Breast epithelium (tissue), 3 donors: Measurements from ENCODE around the gene FAM180B.

Experiments used
- CTCF ChIP-seq, 3 donors: fragments of 450-650 bp; IDR thresholded peaks; one replicate each; pipeline ENCODE4 v1.5.1; 2016 to 2017; ENCODE audit warnings: antibody characterized with exemption in 3 of 3, mild to moderate bottlenecking in 3 of 3, moderate library complexity in 3 of 3
- POLR2A ChIP-seq: fragments of 450-650 bp; IDR thresholded peaks from one replicate; pipeline ENCODE4 v1.6.1; 2016; ENCODE audit warnings: antibody characterized with exemption, mild to moderate bottlenecking, moderate library complexity
- POLR2AphosphoS5 ChIP-seq, 3 donors: sonication (generic); formaldehyde crosslinking; IDR thresholded peaks; one replicate each; pipeline ENCODE4 v1.6.1; 2017; ENCODE audit warnings: antibody characterized with exemption in 3 of 3

- TF ChIP-seq POLR2A (no peak), CTCF (IDR thresholded peaks at IDR 0.05) (no peak), POLR2AphosphoS5 (IDR thresholded peaks at IDR 0.05) (no peak)
These were observed 41.5 kb downstream of the FAM180B start for GRCh38 chr11:47628026-47628425.
